Measurements from ENCODE around the gene GPHN.

GRCh38 chr14:66468778-66469367, 39.1 kb upstream of the GPHN start:
- TF ChIP-seq CTCF (IDR thresholded peaks at IDR 0.05) (no peak), POLR2A (IDR thresholded peaks at IDR 0.05) (no peak), EP300 (IDR thresholded peaks at IDR 0.05) (no peak), POLR2AphosphoS5 (IDR thresholded peaks at IDR 0.05) (no peak)

Measured in upper lobe of left lung (tissue), 4 donors.